ENCODE measurements around the gene CD58. TPM values are rescaled to one million over a fixed set of nuclear protein-coding genes. Genes with fewer than 3 reads are reported as not detected.
"Not testable (repeated sequence)": the region's sequence is repeated elsewhere in the genome, so short reads cannot be mapped to it uniquely, and the experiment has no call there.

The CD58 gene
- total RNA-seq, 1 donor: 53.7 TPM

GRCh38 chr1:116567790-116568661 is 2.8 kb downstream of the CD58 start:
- Histone ChIP-seq H3K27me3 (ENCODE audit: insufficient read depth, low read length) (no peaks in the 10 kb centered on the region), H3K4me3 (ENCODE audit: low read length) (no peak overlapping the region), H3K9me3 (ENCODE audit: low read depth, low read length) (no peaks in the 10 kb centered on the region), H3K4me1 (ENCODE audit: insufficient read depth, low read length) (peaks cover 56% of the 10 kb centered on the region)

- no peaks in the 10 kb centered on the region for H3K9me3 ChIP-seq (ENCODE audit: low read depth, low read length)
- no peak overlapping the region for H3K4me3 ChIP-seq (ENCODE audit: low read length)
- peaks cover 51% of the 10 kb centered on the region for H3K4me1 ChIP-seq (ENCODE audit: insufficient read depth, low read length)
- H3K27me3 ChIP-seq (ENCODE audit: insufficient read depth, low read length): no peaks in the 10 kb centered on the region
These were observed 5.6 kb downstream of the CD58 start for GRCh38 chr1:116565222-116565621.

- Histone ChIP-seq H3K9me3 (ENCODE audit: low read depth, low read length) (no peaks in the 10 kb centered on the region), H3K4me3 (ENCODE audit: low read length) (no peak overlapping the region), H3K4me1 (ENCODE audit: insufficient read depth, low read length) (peaks cover 48% of the 10 kb centered on the region), H3K27me3 (ENCODE audit: insufficient read depth, low read length) (no peaks in the 10 kb centered on the region)
These were observed 6.4 kb downstream of the CD58 start for GRCh38 chr1:116564426-116564825.

- not testable (repeated sequence) for H3K4me3 ChIP-seq (ENCODE audit: low read length); H3K9me3 ChIP-seq (ENCODE audit: low read depth, low read length); H3K27me3 ChIP-seq (ENCODE audit: insufficient read depth, low read length)
- H3K4me1 ChIP-seq (ENCODE audit: insufficient read depth, low read length): peaks cover 48% of the 10 kb centered on the region
These were observed 8.4 kb downstream of the CD58 start for GRCh38 chr1:116562465-116562864.

- no peaks in the 10 kb centered on the region for H3K27me3 ChIP-seq (ENCODE audit: insufficient read depth, low read length)
- H3K9me3 ChIP-seq (ENCODE audit: low read depth, low read length): no peaks in the 10 kb centered on the region
- no peak overlapping the region for H3K4me3 ChIP-seq (ENCODE audit: low read length)
- H3K4me1 ChIP-seq (ENCODE audit: insufficient read depth, low read length): peaks cover 50% of the 10 kb centered on the region
These were observed 9.3 kb downstream of the CD58 start for GRCh38 chr1:116561563-116561962.

- Histone ChIP-seq H3K4me3 (ENCODE audit: low read length) (no peak overlapping the region), H3K9me3 (ENCODE audit: low read depth, low read length) (no peaks in the 10 kb centered on the region), H3K4me1 (ENCODE audit: insufficient read depth, low read length) (peaks cover 54% of the 10 kb centered on the region), H3K27me3 (ENCODE audit: insufficient read depth, low read length) (no peaks in the 10 kb centered on the region)
These were observed 9.9 kb downstream of the CD58 start for GRCh38 chr1:116560704-116561490.

GRCh38 chr1:116559304-116559761 is 11.5 kb downstream of the CD58 start:
- no peaks in the 10 kb centered on the region for H3K27me3 ChIP-seq (ENCODE audit: insufficient read depth, low read length)
- peaks cover 59% of the 10 kb centered on the region for H3K4me1 ChIP-seq (ENCODE audit: insufficient read depth, low read length)
- H3K9me3 ChIP-seq (ENCODE audit: low read depth, low read length): no peaks in the 10 kb centered on the region
- no peak overlapping the region for H3K4me3 ChIP-seq (ENCODE audit: low read length)

GRCh38 chr1:116558571-116558970 is 12.3 kb downstream of the CD58 start:
- H3K4me3 ChIP-seq (ENCODE audit: low read length): no peak overlapping the region
- no peaks in the 10 kb centered on the region for H3K27me3 ChIP-seq (ENCODE audit: insufficient read depth, low read length)
- no peaks in the 10 kb centered on the region for H3K9me3 ChIP-seq (ENCODE audit: low read depth, low read length)
- H3K4me1 ChIP-seq (ENCODE audit: insufficient read depth, low read length): peaks cover 62% of the 10 kb centered on the region

- peaks cover 66% of the 10 kb centered on the region for H3K4me1 ChIP-seq (ENCODE audit: insufficient read depth, low read length)
- H3K27me3 ChIP-seq (ENCODE audit: insufficient read depth, low read length): no peaks in the 10 kb centered on the region
- no peak overlapping the region for H3K4me3 ChIP-seq (ENCODE audit: low read length)
- no peaks in the 10 kb centered on the region for H3K9me3 ChIP-seq (ENCODE audit: low read depth, low read length)
These were observed 12.7 kb downstream of the CD58 start for GRCh38 chr1:116558140-116558549.

GRCh38 chr1:116557323-116557878 is 13.4 kb downstream of the CD58 start:
- H3K27me3 ChIP-seq (ENCODE audit: insufficient read depth, low read length): no peaks in the 10 kb centered on the region
- peaks cover 61% of the 10 kb centered on the region for H3K4me1 ChIP-seq (ENCODE audit: insufficient read depth, low read length)
- no peak overlapping the region for H3K4me3 ChIP-seq (ENCODE audit: low read length)
- H3K9me3 ChIP-seq (ENCODE audit: low read depth, low read length): no peaks in the 10 kb centered on the region

- Histone ChIP-seq H3K27me3 (ENCODE audit: insufficient read depth, low read length) (no peaks in the 10 kb centered on the region), H3K4me1 (ENCODE audit: insufficient read depth, low read length) (peaks cover 58% of the 10 kb centered on the region), H3K9me3 (ENCODE audit: low read depth, low read length) (no peaks in the 10 kb centered on the region), H3K4me3 (ENCODE audit: low read length) (no peak overlapping the region)
These were observed 14.4 kb downstream of the CD58 start for GRCh38 chr1:116556289-116557006.

GRCh38 chr1:116554924-116555323 is 15.9 kb downstream of the CD58 start:
- Histone ChIP-seq H3K9me3 (ENCODE audit: low read depth, low read length) (no peaks in the 10 kb centered on the region), H3K4me1 (ENCODE audit: insufficient read depth, low read length) (peaks cover 58% of the 10 kb centered on the region)

GRCh38 chr1:116553386-116554115 is 17.3 kb downstream of the CD58 start:
- peaks cover 46% of the 10 kb centered on the region for H3K4me1 ChIP-seq (ENCODE audit: insufficient read depth, low read length)
- H3K9me3 ChIP-seq (ENCODE audit: low read depth, low read length): no peaks in the 10 kb centered on the region
- no peak overlapping the region for H3K4me3 ChIP-seq (ENCODE audit: low read length)
- H3K27me3 ChIP-seq (ENCODE audit: insufficient read depth, low read length): no peaks in the 10 kb centered on the region

More at GRCh38 chr1:116554924-116555323, 15.9 kb downstream of the CD58 start:
- no peaks in the 10 kb centered on the region for H3K27me3 ChIP-seq (ENCODE audit: insufficient read depth, low read length)
- no peak overlapping the region for H3K4me3 ChIP-seq (ENCODE audit: low read length)

- H3K4me3 ChIP-seq (ENCODE audit: low read length): no peak overlapping the region
- H3K9me3 ChIP-seq (ENCODE audit: low read depth, low read length): no peaks in the 10 kb centered on the region
- no peaks in the 10 kb centered on the region for H3K27me3 ChIP-seq (ENCODE audit: insufficient read depth, low read length)
- peaks cover 14% of the 10 kb centered on the region for H3K4me1 ChIP-seq (ENCODE audit: insufficient read depth, low read length)
These were observed 24.4 kb downstream of the CD58 start for GRCh38 chr1:116546354-116546977.
